GM20431 (cell line): ENCODE measurements around the gene AP5B1.
"Not testable (repeated sequence)": the region's sequence is repeated elsewhere in the genome, so short reads cannot be mapped to it uniquely, and the experiment has no call there.

Source experiments
- in situ Hi-C: fragments of 300-500 bp; cut with MseI, MboI; formaldehyde crosslinking; loops from one replicate; pipeline ENCODE4 v1.15.0; 2020; ENCODE audit warnings: low sequenced_read_pairs; ENCODE audit not compliant: unreplicated experiment

AP5B1 gene

DNA sequence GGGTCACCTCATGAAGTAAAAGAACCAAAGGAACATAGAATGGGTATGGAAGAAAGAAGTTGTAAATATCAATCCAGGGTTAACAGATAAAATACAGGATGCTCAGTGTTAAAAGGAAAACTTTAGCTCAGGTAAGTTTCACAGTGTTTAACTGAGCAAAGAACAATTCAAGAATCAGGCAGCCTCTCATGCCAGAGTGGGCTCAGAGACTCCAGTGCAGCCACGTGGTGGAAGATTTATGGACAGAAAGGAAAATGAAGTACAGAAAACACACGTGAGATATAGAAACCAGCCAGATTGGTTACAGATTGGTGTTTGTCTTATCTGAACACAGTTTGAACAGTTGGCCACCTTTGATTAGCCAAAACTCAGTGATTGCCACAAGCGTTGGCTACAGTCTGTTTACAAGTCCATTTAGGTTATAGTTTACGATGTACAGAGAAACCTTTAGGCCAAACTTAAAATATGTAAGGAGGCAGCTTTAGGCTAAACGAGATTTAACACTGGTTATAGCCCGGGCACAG lies 9.1 kb downstream of the AP5B1 start:
- in situ Hi-C loops = no loop called here

DNA sequence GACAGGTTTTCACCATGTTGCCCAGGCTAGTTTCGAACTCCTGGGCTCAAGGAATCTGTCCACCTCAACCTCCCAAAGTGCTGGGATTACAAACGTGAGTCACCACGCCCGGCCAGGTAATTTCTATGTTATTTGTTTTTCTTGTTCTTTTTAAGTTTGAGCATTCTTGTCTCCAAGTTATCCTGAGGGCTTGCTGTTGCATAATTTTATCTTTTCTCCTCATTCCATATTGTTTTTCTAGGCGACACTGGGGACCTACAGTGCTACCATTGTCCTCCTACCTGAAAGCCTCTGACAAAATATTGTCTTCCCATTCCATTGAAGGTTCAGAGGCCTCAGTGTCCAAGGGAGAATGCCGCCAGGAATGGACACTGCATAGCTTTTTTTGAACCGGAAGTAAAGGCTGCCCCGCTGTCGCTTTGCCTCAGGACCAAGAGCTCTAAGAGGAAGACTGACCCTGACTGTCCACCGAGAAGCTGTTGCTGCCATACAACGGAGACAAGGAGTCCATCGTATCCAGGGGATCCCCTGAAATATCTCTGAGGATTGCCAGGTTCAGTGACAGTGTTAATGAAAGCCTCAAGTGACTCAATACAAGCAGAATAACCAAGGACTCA lies 9.7 kb downstream of the AP5B1 start:
- in situ Hi-C loops = no loop called here

DNA sequence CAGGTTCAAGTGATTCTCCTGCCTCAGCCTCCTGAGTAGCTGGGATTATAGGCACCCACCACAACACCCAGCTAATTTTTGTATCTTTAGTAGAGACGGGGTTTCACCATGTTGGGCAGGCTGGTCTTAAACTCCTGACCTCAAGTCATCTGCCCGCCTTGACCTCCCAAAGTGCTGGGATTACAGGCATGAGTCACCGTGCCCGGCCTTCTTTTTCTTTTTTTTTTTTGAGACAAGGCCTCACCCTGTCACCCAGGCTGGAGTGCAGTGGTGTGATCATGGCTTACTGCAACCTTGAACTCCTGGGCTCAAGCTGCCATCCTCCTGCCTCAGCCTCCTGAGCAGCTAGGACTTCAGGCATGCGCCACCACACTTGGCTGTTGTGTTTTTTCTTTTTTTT lies 13.0 kb downstream of the AP5B1 start:
- in situ Hi-C loops = not testable (repeated sequence)

DNA sequence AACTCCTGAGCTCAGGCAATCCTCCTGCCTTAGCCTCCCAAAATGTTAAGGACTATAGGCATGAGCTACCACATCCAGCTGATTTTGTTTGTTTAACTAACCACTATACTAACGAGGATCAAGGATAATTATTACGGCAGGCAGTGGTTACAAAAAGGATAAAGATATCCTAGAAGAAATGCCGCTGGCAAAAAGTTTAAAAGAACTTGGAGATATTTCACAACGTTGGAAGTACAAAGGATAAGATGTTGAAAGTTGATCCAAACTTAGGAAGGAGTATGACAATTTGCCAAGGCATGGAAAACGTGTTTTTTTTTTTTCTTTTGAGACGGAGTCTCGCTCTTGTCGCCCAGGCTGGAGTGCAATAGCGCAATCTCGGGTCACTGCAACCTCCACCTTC lies 13.4 kb downstream of the AP5B1 start:
- in situ Hi-C loops = no loop called here

DNA sequence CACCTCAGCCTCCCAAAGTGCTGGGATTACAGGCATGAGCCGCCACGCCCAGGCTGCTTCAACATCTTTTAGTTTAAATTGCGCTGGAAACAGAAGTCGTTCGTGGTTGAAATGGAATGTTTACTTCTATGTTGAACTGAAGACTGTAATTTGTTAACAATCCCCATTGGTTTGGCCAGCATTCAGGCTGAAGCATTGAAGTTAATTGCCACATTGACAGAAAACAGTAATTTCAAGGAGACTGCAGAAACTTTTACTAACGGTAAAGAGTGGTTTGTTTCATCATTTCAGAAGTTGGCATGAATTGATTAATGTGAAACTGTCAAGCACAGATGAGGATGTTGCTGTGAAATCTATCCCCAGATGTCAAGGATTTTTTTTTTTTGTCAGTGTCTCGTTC lies 14.2 kb downstream of the AP5B1 start:
- in situ Hi-C loops = no loop called here

DNA sequence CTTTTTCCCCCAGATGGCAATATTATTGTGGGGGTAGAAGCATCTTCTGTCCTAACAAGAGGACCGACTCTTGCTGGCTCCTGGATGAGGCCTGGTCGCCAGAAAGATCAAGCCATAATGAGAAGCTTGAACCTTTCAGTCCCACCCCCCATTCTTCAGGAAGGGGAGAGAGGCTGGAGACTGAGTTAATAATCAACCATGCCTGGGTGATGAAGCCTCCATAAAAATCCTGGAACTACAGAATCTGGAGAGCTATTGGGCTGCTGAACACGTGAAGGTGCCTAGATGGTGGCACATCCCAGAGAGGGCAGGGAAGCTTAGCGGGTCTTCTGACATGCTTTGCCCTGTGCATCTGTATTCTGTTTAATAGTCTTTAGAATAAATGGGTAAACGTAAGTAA lies 16.3 kb downstream of the AP5B1 start:
- in situ Hi-C loops = no loop called here

DNA sequence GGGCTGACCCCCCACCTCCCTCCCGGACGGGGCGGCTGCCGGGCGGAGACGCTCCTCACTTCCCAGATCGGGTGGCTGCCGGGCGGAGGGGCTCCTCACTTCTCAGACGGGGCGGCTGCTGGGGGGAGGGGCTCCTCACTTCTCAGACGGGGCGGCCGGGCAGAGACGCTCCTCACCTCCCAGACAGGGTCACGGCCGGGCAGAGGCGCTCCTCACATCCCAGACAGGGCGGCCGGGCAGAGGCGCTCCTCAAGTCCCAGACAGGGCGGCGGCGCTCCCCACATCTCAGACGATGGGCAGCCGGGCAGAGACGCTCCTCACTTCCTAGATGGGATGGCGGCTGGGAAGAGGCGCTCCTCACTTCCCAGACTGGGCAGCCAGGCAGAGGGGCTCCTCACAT lies 18.0 kb downstream of the AP5B1 start:
- in situ Hi-C loops = not testable (repeated sequence)

DNA sequence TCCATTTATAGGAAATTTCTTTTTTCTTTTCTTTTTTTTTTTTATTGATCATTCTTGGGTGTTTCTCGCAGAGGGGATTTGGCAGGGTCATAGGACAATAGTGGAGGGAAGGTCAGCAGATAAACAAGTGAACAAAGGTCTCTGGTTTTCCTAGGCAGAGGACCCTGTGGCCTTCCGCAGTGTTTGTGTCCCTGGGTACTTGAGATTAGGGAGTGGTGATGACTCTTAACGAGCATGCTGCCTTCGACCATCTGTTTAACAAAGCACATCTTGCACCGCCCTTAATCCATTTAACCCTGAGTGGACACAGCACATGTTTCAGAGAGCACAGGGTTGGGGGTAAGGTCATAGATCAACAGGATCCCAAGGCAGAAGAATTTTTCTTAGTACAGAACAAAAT lies 18.6 kb downstream of the AP5B1 start:
- in situ Hi-C loops = not testable (repeated sequence)

DNA sequence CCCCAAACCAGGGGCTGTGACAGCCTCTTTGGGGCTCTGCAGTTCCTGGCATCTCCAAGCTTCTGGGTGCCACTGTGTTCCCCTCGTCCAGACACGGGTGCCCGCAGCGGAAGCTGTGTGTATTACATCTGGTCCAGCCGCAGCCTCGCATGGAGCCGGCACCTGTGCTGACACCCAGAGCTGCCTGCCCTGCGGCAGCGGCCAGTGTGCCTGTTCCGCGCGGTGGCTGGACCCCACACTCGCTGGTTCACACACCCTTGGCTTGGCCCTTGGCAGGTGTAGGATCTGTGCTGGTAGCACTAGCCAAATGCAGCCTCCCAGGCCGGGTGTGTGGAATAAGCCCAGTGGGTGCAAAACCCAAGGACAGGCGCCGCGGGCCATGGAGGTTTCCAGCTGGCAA lies 35.7 kb downstream of the AP5B1 start:
- in situ Hi-C loops = no loop called here

DNA sequence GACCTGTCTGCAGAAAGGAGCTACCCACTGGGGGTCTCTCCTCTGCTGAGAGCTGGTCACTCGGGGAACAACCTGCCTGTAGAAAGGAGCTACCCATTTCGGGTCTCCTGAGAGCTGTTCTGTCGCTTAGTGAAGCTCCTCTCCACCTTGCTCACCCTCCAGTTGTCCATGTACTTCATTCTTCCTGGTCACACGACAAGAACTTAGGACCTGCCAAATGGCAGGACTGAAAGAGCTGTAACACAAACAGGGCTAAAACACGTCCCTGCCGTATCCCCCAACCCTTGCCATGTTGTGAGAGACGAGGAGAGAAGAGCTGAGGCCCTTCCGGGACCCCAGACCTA lies 36.1 kb downstream of the AP5B1 start:
- in situ Hi-C loops = no loop called here

DNA sequence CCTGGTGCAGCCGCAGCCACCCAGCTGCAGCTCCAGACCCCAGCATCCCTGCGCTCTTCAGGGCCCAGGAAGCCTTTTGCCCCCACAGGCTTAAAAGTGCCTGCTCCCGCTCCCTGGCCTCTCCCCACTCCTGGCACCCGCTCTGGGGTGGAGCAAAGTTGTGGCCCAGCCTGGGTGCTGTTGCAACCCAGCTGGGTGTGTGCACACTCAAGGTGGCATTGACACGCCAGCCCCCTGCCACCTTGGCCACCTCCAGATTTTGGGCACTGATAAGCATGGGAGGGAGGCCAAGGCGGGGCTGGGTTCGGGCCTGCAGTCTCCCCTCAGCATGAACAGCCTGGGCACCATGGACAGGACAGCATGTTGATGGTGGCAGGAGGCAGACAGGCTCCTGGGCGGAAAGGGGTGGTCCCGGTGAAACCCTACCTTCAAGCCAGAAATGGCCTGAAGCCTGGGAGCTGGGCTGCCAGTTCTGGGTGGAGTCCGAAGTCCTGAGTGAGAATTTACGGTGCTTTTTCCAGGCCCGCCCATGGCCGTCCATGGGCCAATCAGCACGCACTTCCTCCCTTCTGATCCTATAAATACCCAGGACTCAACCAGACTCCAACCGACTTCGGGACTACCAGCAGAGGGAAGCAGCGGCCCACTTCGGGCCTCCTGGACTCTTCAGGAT lies 36.6 kb downstream of the AP5B1 start:
- in situ Hi-C loops = no loop called here

DNA sequence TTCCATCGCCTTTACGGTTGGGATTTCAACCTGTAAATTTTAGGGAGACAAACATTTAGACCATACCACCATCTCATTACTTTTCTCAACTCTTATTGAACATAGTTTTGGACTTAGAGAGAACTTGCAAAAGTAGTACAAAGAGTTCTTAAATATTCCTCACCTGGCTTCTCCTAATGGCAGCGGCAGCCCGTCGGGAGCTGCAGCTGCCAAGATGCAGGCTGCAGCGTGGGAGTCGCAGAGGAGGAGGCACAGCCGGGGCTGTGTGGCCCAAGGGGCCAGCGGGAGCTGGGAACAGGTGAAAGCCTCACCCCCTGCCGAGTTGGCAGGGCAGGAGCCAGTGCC lies 37.1 kb downstream of the AP5B1 start:
- in situ Hi-C loops = no loop called here

DNA sequence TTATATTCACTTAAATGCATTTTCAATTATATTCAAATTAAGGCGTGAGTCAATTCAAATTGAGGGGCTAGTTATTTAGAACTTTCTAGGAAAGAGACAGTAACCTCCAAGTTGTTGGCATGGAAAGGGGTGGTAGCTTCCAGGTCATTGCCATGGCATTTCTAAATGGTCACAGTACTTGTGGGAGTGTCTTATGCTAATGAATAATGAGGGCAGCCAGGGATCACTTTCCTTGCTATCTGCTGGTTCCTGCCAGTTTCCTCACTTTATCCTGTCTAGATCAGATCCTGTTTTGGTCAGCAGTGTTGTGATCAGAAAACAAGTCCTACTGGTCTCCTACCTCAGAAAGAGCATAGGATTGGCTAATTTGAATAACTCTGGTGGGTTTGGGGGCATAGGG lies 38.4 kb downstream of the AP5B1 start:
- in situ Hi-C loops = no loop called here

DNA sequence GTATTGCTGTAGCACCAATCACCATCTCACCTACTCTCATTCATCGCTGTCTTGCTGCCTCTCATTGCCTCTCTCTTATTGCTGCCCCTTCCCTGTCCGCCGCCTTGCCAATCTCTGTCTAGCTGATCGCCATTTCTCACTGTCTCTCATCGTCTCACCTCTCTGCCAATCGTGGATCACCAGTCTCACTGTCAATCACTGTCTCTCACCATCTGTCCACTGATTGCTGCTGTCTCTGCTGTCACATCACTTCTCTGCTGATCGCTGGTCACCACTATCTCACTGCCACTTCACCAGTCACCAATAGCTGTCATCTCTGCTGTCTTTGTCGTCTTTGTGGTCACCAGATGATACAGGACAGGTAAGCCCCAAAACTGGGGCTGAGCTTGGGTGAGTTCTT lies 39.6 kb downstream of the AP5B1 start:
- in situ Hi-C loops = no loop called here

DNA sequence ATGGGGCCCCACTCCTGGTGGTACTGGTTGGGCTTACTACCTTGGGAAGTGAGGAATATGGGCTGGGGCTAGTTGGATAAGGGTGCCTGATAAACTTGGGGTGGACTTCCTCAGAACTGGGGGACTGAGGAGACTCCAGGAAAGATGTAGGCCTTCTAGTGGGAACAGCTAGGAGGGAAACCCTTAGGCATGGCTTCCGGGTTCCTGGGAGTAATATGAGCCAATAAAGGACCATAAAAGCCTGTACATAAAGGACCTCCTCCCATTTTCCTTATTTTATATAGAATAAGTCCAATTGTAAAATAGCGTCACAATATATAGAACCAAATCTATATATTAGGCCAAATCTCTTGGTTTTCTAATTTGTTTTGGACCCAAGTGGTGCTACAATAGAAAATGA lies 41.8 kb downstream of the AP5B1 start:
- in situ Hi-C loops = no loop called here

DNA sequence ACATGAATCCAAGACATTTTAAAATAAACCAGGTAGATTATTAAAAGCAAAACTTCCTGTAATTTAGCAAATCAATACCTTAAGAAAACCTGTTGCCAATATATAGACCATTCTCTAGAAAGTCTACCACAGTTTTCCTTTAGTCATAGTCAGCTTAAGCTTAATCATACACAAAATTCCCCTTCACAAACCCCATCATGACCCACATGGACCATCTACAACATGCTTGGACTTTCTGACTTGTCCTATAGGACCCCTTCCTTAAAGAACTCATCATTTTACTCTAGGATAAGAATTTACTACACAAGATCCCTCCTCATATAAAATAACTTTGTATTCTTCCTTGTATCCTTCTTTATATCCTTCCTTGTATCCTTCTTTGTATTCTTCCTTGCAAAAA lies 44.0 kb downstream of the AP5B1 start:
- in situ Hi-C loops = no loop called here

DNA sequence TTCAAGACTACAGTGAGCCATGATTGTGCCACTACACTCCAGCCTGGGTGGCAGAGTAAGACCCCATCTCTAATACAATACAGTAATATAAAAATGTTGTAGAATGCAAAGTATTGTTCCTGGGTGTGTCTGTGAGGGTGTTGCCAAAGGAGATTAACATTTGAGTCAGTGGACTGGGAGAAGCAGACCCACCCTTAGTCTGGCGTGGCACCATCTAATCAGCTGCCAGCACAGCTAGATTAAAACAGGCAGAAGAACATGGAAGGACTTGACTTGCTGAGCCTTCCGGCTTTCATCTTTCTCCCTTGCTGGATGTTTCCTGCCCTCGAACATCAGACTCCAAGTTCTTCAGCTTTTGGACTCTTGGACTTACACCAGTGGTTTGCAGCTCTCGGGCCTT lies 45.7 kb downstream of the AP5B1 start:
- in situ Hi-C loops = not testable (repeated sequence)

DNA sequence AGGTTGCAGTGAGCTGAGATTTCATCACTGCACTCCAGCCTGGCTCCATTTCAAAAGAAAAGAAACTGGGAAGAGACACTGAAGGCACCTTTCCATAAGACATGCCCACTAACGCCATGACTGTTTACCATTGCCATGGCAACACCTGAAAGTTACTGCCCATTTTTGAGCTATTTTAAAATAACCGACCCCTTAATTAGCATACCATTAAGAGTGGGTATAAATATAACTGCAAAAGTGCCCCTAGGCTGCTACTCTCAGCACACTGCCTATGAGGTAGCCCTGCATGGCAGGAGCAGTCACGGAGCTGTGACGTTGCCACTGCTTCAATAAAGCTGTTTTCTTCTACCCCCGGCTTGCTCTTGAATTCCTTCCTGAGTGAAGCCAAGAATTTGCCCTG lies 50.3 kb downstream of the AP5B1 start:
- in situ Hi-C loops = no loop called here

DNA sequence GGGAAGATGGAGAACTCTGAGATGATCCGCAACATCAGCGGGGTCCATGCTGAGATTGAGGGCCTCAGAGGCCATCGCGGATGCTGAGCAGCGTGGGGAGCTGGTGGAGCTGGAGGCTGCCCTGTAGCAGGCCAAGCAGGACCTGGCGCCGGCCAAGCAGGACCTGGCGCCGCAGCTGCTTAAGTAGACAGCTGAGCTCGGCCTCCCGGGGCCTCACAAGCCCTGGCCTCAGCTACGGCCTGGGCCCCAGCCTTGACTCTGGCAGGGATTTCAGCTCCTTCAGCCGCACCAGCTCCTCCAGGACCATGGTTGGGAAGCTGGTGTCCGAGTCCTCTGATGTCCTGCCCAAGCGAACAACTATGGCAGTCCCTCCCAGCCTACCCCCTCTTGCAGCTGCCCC lies 52.9 kb downstream of the AP5B1 start:
- in situ Hi-C loops = no loop called here

DNA sequence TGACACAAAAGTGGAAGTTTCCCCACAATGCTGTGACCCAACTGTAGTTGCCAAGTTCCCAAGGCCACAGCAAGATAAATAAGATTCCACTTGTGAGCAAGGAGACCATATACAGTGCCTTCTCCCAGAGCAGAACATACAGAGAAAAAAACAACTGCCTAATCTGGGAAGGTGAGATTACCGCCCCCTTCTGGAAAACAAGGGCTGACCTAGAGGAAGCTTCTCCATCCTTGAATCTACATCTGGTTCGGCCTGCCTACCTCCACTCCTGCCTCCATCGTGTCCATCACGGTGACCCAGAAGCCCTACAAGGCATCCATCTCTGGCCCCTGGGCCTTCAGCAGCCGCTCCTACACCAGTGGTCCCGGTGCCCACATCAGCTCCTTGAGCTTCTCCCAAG lies 54.1 kb downstream of the AP5B1 start:
- in situ Hi-C loops = no loop called here
